Measurements from ENCODE around the gene AHDC1. TPM values are rescaled to one million over a fixed set of nuclear protein-coding genes. Genes with fewer than 3 reads are reported as not detected.

AHDC1 gene
- total RNA-seq, 2 donors from 2014 or later = 27.1 to 83.7 TPM

DNA sequence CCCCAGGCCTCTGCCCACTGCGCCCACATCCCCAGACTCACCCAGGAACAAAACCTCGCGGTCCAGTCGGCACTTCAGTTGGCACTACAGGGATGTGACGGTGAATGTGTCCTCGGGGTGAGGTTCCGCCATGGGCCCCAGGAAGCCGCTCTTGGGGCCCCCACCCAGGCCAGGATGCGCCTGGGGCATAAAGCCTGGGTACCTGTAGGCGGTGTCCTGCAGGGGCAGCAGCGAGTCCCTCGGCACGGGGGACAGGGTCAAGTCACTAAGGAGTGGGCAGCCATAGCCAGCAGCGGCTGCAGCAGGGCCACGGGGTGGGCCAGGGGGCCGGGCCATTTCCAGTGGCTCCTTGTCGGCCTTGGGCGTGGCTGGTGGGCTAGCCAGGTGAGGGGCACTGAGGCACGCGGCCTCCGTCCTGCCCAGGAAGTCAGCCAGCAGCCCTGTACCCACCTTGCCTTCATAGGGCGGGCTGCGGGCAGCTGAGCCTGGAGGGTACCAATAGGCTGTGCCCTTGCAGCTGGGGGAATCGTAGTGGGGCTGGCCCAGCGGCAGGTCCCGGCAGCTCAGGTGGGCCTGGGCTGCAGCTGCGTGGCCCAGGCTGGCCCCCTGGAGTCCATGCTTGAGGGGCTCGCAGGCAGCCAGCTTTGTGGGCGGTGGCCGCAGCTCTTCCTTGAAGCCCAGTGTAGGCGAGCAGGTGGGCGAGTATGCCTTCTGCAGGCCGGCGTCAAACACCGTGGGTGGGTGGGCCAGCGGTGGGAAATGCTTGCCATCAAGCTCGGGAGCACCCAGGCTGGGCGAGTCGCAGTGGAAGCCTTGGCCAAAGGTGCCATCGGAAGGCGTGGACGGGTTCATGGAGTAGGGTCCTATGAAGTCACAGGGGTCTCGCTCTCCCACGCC lies 56.5 kb downstream of the AHDC1 start:
- Histone ChIP-seq H3K36me3 (peaks cover 0 to 10% of the 10 kb centered on the region in 2 donors), H3K27ac (peak overlapping the region in 1 of 2 donors; percentile 77), H3K27me3 (replicated peaks; ENCODE audit: insufficient read depth) (no peaks in the 10 kb centered on the region), H3K9me3 (no peaks in the 10 kb centered on the region), H3K4me1 (replicated peaks) (peaks cover 6% of the 10 kb centered on the region), H3K4me3 (no peak overlapping the region)
- TF ChIP-seq POLR2A (IDR thresholded peaks at IDR 0.05) (no peak), POLR2AphosphoS5 (IDR thresholded peaks at IDR 0.05) (no peak)
- TF ChIP-seq, protein P1, sequence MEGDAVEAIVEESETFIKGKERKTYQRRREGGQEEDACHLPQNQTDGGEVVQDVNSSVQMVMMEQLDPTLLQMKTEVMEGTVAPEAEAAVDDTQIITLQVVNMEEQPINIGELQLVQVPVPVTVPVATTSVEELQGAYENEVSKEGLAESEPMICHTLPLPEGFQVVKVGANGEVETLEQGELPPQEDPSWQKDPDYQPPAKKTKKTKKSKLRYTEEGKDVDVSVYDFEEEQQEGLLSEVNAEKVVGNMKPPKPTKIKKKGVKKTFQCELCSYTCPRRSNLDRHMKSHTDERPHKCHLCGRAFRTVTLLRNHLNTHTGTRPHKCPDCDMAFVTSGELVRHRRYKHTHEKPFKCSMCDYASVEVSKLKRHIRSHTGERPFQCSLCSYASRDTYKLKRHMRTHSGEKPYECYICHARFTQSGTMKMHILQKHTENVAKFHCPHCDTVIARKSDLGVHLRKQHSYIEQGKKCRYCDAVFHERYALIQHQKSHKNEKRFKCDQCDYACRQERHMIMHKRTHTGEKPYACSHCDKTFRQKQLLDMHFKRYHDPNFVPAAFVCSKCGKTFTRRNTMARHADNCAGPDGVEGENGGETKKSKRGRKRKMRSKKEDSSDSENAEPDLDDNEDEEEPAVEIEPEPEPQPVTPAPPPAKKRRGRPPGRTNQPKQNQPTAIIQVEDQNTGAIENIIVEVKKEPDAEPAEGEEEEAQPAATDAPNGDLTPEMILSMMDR (IDR thresholded peaks at IDR 0.05) = no peak
- no peak for DNase-seq (ENCODE audit: low spot score)
- intact Hi-C loops (cut with DNase I) = no loop called here
- 91% methylated on average over 44 of the region's 44 CpGs for WGBS

DNA sequence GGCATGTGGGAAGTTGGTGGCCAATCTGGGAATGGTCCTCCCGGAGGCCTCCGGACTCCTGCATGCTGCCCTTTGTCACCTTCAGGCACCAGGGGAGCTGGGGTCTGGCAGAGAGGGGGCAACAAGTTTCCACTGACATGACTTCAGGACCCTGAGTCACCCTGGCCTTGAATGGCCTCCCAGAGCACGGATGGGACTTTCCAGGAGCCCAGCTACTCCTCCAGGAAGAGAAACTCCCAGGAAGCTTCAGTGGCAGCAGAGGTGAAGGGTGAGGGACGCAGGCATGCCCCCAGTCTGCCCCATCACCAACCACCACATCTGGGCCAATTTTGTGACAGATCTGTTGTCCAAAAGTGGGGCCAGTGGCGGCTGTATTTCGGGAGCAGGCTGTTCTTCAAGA lies 58.1 kb downstream of the AHDC1 start:
- WGBS = 64% methylated on average over 6 of the region's 6 CpGs
- Histone ChIP-seq H3K36me3 (peaks cover 0 to 2% of the 10 kb centered on the region in 2 donors), H3K4me3 (no peak overlapping the region), H3K4me1 (replicated peaks) (peaks cover 9% of the 10 kb centered on the region), H3K27ac (peak overlapping the region; percentile 77 to 79), H3K27me3 (replicated peaks; ENCODE audit: insufficient read depth) (no peaks in the 10 kb centered on the region), H3K9me3 (no peaks in the 10 kb centered on the region)
- intact Hi-C loops (cut with DNase I) = no loop called here
- TF ChIP-seq, protein P1 (IDR thresholded peaks at IDR 0.05) = no peak
- TF ChIP-seq POLR2AphosphoS5 (IDR thresholded peaks at IDR 0.05) = no peak
- no peak for TF ChIP-seq POLR2A (IDR thresholded peaks at IDR 0.05)
- no peak for DNase-seq (ENCODE audit: low spot score)

DNA sequence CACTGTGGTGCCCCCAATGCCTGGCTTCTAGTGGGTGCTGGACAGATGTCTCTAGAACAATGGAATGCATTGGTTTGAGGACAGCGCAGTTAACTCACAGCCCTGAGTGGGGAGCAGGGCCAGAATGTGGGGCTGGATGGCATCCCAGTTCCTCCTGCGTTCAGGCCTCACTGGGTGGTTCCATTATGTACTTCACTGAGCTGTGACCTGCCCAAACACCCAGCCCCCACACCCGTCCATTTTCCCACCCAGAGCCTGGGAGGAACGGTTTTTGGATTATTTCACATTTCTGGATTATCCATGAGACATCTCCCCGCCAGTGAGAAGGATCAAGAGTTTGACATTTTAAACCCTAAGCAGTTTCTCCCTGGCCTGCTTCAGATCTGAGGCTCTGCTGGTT lies 58.7 kb downstream of the AHDC1 start:
- Histone ChIP-seq H3K9me3 (no peaks in the 10 kb centered on the region), H3K27me3 (replicated peaks; ENCODE audit: insufficient read depth) (no peaks in the 10 kb centered on the region), H3K4me1 (replicated peaks) (peaks cover 9% of the 10 kb centered on the region), H3K4me3 (no peak overlapping the region), H3K27ac (peak overlapping the region; percentile 77 to 79), H3K36me3 (no peaks in the 10 kb centered on the region)
- peak; percentile 68 for DNase-seq (ENCODE audit: low spot score)
- TF ChIP-seq POLR2A (IDR thresholded peaks at IDR 0.05) (no peak), POLR2AphosphoS5 (IDR thresholded peaks at IDR 0.05) (peak; percentile 48)
- TF ChIP-seq, protein P1 (IDR thresholded peaks at IDR 0.05) = no peak
- WGBS = 17% methylated on average over 5 of the region's 5 CpGs
- intact Hi-C loops (cut with DNase I) = no loop called here

DNA sequence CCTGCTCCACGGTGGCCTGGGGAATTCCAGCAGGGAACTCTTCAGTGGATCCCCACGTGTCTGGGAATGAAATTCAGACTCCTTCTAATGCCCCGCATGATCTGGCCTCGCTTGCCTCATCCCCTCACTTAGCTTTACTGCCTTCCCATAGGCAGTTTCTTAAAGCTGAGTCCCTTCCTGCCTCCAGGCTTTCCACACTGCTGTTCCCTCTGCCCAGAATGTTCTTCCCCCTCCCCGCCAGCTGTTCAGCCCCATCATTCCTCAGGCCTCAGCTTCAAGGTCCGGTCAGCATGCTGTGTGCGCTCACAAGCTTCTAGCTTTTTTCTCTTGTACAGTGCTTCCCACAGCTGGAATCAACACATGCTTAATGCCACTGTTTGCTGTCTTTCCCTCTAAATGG lies 59.1 kb downstream of the AHDC1 start:
- H3K36me3 ChIP-seq = no peaks in the 10 kb centered on the region
- no peak overlapping the region for H3K4me3 ChIP-seq
- WGBS = 47% methylated on average over 7 of the region's 7 CpGs
- peaks cover 9% of the 10 kb centered on the region for H3K4me1 ChIP-seq (replicated peaks)
- H3K9me3 ChIP-seq = no peaks in the 10 kb centered on the region
- DNase-seq (ENCODE audit: low spot score) = no peak
- peak overlapping the region; percentile 77 to 79 for H3K27ac ChIP-seq
- intact Hi-C loops (cut with DNase I) = no loop called here
- H3K27me3 ChIP-seq (replicated peaks; ENCODE audit: insufficient read depth) = no peaks in the 10 kb centered on the region
- no peak for TF ChIP-seq POLR2AphosphoS5 (IDR thresholded peaks at IDR 0.05)
- TF ChIP-seq, protein P1 (IDR thresholded peaks at IDR 0.05) = no peak
- no peak for TF ChIP-seq POLR2A (IDR thresholded peaks at IDR 0.05)

DNA sequence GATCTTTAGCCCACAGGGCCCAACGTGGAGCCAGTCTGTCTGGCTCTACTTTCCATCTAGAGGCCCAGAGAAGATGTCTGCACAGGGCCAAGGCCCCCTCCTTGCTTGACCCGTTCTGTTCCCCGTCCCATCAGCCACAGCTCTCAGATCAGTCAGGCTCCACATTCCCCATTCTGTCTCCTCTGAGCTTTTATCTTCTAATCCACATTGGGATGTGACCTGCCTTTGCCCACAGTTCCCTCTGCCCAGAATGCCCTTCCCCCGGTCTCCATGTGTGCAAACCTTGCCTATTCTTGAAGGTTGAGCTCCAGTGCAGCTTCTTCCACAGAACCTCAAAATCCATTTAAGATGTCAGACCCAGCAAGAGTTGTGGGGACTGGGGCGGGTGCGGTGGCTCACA lies 60.7 kb downstream of the AHDC1 start:
- no peak overlapping the region for H3K4me3 ChIP-seq
- H3K27me3 ChIP-seq (replicated peaks; ENCODE audit: insufficient read depth) = no peaks in the 10 kb centered on the region
- intact Hi-C loops (cut with DNase I) = no loop called here
- TF ChIP-seq POLR2A (IDR thresholded peaks at IDR 0.05) (no peak), POLR2AphosphoS5 (IDR thresholded peaks at IDR 0.05) (no peak)
- TF ChIP-seq, protein P1 (IDR thresholded peaks at IDR 0.05) = no peak
- H3K27ac ChIP-seq = peak overlapping the region; percentile 77 to 79
- WGBS = 80% methylated on average over 6 of the region's 6 CpGs
- H3K4me1 ChIP-seq (replicated peaks) = peaks cover 9% of the 10 kb centered on the region
- H3K9me3 ChIP-seq = no peaks in the 10 kb centered on the region
- no peaks in the 10 kb centered on the region for H3K36me3 ChIP-seq
- DNase-seq (ENCODE audit: low spot score) = no peak

Measured in prostate gland (tissue), 2 donors.